Measurements from ENCODE around the gene GPBAR1. TPM values are rescaled to one million over a fixed set of nuclear protein-coding genes. Genes with fewer than 3 reads are reported as not detected.

Gene GPBAR1
- total RNA-seq, 1 donor from 2014 or later = not detected

DNA sequence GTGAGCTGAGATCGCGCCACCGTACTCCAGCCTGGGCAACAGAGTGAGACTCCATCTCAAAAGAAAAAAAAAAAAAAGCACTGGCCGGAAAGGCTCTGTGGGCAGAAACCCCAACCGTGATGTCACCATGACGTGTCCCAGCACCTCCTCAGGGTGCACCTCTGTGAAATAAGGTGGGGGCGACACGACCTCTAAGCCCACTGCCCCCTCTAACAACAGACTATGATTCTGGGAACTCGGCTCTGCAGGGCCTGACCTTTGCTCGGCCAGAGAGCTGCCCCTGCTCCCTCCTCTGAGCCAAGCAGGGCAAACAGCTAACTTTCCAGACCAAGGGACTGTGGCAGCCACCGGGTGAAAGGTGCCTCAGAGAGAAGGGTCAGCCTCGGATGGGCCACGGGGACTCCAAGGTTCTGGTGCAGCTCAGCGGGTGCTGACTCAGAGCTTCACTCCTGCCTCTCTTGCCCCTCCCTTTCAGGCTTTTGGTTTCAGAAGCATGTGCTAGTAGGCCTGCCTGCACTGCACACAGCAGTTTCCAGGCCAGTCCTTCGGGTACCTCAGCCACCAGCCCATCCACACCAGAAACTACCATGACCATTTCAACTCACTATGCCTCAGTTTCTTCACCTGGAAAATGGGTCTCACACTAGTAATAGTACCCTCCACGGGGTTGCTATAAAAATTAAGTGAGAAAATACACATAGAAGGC, 23.4 kb downstream of the GPBAR1 start:
- peak in 1 of 2 donors; percentile 42 for DNase-seq (ENCODE audit: low read depth in 2 of 2)

DNA sequence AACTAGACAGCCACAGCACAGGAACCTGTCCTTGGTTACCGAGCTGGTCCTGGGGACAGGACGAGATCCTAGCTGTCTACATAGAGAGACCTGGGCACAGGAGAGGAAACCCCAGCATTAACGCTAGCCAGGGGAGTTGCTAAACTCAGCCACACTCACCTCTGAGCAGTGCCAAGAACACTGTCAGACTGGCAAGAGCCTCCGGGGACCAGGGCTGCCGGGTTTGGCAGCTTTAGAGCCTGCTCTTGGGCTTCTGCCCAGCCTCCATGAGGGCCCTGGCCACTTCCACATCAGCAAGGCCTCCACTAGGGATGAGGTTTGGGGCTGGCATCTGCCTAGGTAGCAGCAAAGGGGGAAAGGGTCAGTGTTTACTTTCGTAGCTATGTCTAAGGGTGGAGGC, 24.8 kb downstream of the GPBAR1 start:
- DNase-seq (ENCODE audit: low read depth in 2 of 2) = peak in 1 of 2 donors; percentile 29

DNA sequence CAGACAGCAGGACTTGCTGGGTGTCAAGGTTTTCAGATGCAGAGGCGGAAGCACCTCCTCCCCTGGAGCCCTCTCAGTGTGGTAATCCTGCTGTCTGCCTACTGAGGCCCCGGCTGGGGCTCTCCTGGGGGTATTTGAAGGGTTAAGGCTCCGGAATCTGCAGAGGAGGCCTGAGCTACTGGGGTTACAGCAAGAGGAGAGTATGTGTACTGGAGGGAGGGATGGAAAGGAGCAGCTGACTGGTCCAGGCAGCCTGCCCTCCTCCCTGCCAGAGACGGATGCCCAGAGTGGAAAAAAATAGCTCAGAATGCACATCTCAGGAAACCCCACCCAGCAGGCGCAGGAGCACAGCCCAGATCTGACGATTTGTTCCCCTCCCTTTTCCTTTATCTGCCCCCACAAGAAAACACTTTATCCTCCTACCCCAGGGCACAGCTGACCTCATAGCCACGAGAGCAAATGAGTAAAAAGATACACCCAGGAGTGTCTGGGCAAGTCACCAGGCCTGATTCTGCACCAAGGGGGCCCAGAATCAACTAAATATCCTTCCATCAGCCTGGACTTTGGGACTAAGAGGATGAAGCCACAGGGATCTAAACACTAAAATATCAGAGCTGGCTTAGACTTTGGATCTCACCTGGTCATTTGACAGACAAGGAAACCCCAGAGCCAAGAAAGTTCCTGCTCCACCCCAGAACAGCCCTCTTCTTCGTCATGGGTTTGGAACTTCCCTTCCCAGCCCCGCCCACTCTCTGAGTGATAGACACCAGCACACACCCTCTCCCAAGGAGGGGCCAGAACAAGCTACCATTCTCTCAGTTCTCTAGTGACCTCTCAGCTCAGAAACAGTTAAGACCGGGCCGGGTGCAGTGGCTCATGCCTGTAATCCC, 26.0 kb downstream of the GPBAR1 start:
- peak; percentile 86 to 93 for DNase-seq (ENCODE audit: low read depth in 2 of 2)

DNA sequence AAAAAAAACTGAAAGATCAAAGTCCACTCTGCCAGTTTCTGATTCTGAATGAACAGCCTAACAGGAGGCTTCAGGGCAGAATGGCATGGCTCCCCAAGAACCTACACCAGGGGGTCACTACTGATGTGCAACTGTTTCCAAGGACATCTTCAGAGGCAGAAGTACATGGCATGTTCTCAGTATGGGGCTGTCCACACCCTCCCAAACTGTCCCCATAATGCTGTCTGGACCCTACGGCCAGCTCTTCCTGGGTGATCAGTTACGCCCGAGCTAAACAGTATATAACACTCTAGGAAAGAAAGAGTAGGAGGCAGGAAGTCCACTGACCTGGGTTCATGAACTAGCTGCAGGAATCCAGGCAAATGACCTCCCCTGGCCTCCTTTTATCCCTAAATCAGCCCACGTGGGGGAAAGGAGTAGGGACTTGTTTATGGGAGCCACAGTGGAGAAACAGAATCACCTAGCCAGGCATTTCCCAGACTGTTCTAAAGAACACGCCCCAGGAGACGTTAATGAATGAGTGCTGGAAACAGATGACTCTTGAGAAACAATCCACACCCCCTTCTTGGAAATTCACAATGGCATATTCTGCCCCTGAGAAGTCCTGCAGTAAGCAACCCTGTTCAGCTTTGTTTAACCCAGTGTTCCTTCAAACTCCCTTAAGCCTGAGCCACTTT, 29.0 kb downstream of the GPBAR1 start:
- peak in 1 of 2 donors; percentile 58 for DNase-seq (ENCODE audit: low read depth in 2 of 2)

DNA sequence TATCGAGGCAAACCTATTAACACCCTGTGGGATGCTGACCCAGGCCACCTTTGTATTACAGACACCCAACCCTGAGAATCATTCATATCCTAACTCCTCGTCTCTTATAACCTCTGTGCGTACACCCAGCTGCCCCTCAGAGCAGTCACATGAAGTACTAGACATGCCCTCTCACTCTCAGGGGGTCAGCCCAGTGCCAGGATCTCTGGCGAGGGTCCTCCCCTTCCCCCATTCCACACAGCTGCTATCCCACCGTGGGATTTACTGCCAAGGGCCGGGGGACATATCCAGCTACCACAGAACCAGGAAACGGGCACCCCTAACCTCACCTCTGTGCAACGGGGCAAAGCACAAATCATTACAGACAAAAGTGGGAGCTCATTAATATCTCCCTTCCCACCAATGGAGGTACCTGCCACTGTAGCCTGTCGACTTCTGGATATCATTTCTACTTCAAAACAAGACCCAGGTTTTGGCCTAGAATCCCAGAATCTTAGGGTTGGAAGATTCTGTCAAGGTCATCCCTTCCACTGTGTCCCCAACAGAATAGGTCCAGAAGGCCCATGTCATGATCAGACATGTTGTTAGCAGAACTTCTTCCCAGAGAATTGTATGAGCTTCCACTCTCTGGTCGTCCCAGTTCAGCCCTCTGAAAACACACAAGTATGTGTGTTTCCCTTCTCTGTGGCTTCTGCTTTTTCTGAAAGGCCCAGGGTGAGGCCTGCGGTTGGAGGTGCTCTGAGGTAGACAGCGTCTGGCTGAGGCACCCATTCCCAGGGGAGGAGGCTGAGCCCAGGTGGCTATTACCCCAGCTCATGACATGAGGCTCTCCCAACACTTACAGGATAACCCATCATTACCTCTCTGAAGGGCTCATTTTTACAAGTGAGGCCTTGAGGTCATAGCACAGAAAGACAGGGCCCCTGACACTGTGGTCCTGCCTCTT, 29.8 kb downstream of the GPBAR1 start:
- DNase-seq (ENCODE audit: low read depth in 2 of 2) = no peak

DNA sequence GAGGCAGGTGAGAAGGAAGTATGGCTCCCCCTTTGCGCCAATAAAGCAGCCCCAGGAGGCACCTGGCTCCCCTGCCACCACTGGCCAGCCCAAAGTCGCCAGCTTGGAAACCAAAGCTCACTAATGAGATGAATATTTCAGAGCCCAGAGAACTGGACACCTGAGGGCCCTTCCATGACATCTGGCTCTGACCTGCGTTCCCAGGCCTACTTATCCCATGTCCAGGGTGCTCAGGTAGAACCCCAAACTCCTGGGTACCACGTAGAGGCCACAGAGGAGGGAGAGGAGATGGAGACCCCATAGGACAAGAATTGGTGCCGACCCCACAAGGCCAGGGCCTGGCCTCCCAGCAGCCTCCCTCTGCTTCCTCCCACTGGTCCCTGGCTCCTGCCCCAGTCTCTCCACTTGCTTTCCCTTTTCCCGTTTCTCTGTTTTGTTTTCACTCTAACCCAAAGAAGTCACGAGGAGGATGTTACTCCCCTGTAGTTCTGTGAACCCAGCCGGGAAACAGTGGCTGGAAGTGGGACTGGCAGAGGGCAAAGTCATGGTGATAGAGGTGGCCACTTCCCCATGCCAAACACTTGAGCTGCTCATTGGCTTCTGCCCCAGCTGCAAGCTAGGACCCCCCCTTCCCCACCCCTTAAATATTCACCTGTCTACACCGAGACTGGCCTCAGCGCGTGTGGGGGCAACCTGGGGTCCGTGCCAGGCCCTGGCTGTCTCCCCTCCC, 30.7 kb downstream of the GPBAR1 start:
- DNase-seq (ENCODE audit: low read depth in 2 of 2) = peak; percentile 33 to 54

DNA sequence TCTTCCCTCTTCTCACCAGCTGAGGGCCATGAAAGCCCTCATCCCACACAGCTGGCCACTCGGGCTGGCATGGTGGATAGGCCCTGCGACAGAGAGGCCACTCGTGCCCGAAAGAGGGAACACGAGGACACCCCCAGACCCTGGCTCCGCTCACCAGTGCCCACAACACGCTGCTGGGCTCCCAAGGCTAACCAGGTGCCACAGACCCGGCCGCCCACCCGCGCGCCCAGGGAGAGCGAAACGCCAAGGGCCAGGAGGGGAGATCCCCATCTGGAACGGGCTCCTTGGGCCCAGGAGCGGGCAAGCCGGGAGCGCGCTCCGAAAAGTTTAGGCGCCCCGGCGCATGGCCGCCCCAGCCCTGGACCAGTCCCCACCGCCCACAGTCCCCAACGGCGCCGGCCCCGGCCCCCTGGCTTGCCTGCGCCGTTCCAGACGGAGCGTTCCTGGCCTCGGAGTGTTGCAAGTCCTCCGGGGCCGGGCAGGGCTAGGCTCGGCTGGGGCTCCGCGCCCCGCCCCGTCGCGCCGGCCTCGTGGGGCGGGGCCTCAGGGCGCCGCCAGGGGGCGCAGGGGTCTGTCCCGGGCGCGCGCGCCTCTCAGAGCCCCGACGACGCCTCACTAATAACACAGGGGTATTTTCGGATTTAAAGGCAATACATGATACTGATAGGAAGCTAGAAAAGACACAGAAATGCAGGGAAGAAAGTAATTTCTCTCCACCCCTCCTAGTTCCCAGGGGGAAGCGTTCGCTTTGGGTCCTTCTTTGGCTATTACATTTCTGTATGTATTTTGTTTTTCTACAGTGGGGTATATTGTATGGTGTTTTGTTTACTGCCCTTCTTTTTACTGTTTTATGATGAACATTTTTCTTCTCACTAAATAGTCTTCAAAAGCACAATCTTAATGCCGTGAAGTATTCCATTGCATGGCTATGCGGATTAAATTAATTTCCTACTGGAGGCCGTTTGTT, 31.5 kb downstream of the GPBAR1 start, which contains the start of gene TMBIM1:
Gene TMBIM1 (minus strand): TSS at position 456 of the 967 bp plus-strand sequence. CDS start 10,362 bp downstream, outside the sequence.
- peak in 1 of 2 donors; percentile 71 for DNase-seq (ENCODE audit: low read depth in 2 of 2)

DNA sequence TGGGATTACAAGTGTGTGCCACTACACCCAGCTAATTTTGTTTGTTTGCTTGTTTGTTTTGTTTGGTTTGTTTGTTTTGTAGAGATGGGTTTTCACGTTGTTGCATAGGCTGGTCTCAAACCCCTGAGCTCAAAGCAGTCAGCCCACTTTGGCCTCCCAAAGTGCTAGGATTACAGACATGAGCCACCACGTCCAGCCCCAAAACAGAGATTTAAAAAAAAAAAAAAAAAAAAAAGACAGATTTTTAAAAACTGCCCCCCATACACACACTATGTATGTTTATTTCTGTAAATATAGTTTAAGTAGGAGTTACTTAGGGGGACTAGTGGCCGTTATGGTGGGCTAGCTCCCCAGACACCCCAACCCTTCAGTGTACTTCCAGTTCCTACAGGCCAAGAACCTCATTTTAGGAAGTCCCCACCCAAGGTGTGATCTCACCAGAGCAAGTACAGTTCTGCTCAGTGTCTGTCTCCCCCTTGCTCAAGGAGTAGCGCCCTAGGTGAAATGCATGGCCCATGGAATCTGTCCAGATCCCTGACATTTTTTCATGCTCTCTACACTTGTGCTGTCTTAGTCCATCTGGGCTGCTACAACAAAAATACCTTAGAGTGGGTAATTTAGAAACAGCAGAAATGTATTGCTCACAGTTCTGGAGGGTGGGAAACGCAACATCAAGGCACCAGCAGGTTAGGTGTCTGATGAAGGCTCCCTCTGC, 33.1 kb downstream of the GPBAR1 start:
- no peak for DNase-seq (ENCODE audit: low read depth in 2 of 2)

DNA sequence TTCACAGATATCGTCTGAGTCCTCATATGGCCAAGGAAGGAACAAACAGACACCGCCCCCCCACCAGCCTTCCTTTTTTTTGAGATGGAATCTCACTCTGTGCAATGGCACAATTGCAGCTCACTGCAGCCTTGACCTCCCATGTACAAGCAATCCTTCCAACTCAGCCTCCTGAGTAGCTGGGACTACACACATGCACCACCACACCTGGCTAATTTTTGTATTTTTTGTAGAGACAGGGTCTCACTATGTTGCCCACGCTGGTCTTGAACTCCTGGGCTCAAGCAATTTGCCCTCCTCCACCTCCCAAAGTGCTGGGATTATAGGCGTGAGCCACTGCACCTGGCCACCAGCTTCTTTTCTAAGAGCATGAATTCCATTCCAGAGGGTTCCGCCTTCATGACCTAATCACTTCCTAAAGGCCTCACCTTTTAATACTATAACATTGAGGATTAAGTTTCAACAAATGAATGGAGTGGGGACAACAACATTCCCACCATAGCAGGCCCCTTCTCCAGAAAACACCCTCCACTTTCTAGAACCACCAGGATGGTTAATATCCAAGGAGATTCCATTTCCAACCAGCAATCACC, 33.7 kb downstream of the GPBAR1 start:
- no peak for DNase-seq (ENCODE audit: low read depth in 2 of 2)

DNA sequence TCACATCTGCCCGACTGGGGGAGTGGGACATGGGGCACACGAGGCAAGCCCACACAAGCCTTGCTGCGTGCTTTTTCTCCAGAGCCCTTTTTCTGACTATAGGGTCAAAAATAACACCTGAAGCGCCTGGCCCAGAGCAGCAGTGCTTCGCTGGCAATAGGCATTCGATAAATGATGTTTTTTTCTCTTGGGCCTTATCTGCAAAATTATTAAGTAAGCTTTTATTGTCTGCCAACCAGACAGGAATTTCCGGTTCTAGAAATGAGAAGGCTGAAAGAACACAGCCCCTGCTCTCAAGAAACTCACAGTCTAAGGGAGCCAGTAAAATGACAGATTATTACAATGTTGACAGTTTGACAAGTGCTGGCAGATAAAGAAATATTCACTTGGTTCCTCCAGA, 34.2 kb downstream of the GPBAR1 start:
- peak in 1 of 2 donors; percentile 73 for DNase-seq (ENCODE audit: low read depth in 2 of 2)

DNA sequence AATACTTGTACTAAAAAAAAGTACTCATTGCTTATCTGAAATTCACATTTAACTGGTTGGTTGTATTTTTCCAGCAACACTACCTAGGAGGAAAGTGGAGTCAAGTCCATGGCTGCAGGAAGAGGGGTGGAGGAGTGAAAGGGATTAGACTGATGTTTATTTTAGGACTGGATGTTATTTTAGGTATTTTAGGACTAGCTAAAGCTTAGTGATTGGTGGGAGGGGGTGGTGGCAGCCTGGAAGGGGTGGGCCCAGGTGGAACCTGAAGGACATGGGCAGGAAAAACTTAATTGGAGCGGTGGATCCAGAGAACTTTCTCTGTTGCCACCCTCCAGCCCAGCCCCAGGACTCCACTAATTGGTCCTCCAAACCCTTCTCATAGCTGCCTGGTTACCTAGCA, 35.4 kb downstream of the GPBAR1 start:
- no peak for DNase-seq (ENCODE audit: low read depth in 2 of 2)

DNA sequence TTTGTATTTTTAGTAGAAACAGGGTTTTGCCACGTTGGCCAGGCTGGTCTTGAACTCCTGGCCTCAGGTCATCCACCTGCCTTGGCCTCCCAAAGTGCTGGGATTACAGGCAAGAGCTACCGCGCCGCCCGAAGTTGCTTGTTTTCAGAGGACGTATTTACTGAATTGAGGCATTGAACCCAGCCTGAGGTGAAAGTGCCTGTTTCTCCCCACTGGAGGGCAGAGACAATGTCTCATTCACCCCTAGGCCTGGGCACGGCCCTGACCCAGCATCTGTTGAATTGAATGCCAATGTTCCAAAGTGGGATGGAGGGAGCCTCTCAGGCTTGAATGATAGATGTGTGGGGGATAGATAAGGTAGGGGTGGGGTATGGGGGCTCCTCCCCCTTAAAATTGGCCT, 36.0 kb downstream of the GPBAR1 start:
- DNase-seq (ENCODE audit: low read depth in 2 of 2) = no peak

DNA sequence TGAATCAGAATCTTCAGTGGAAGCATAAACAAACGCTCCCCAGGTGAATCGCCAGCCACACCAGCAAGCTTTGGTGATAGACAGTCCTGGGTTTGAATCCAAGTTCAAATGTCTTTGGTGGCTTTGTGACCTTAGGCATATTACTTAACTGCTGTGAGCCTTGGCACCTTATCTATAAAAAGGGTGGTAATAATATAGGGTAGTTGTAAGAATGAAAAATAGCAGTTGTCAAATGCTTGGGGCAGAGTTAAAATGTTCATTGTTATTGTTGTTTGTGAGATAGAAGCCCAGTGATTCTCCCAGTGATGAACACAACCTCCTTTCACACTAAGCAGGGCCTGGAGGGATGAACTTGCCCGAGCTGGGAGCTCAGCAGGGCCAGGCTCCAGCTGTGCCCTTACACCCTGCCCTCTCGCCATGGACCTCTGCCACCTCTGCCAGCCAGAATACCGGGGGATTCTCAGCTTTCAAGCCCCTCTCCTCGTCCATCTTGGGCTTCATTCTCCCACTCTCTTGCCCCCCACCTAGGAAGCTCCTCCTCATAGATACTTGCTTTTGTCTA, 37.6 kb downstream of the GPBAR1 start:
- no peak for DNase-seq (ENCODE audit: low read depth in 2 of 2)

DNA sequence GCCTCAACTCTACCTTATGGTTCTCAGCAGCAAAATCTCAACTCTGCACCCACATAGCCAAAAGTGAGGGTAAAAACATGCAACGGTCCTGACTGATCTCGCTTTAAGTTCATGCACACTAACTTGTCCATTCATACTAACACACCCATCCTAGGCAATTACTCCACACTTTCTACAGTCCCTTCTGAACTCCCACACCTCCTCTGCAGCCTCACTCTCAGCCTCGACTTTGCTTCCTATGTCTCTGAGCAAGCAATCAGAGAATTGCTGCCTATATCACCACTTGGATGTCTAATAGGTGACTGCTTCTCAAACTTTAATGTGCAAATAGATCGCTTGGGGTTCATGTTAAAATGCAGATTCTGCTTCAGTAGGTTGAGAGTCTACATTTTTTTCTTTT, 39.3 kb downstream of the GPBAR1 start:
- no peak for DNase-seq (ENCODE audit: low read depth in 2 of 2)

DNA sequence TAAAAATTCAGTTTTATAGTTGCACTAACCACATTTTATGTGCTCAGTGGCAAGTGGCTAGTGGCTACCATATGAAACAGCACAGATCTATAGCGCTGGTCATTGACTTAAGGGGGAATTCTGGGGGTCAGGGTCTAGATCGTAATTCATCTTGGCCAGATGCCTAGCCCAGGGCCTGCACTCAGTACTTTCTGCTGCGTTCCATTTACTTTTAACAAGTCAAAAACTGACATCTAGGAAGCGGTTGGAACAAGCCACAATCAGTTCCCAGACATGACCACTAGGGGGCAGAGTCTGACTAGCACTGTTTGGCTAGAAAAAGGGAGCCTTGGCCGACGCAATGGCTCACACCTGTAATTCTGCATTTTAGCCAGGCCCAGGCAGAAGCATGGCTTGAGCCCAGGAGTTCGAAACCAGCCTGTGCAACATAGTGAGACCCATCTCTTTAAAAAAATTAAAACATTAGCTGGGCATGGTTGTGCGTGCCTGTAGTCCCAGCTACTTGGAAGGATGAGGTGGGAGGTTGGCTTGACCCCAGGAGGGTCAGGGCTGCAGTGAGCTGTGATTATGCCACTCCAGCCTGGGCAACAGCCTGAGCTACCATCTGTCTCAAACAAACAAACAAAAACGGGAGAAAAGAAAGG, 40.5 kb downstream of the GPBAR1 start:
- DNase-seq (ENCODE audit: low read depth in 2 of 2) = peak; percentile 82 to 87

DNA sequence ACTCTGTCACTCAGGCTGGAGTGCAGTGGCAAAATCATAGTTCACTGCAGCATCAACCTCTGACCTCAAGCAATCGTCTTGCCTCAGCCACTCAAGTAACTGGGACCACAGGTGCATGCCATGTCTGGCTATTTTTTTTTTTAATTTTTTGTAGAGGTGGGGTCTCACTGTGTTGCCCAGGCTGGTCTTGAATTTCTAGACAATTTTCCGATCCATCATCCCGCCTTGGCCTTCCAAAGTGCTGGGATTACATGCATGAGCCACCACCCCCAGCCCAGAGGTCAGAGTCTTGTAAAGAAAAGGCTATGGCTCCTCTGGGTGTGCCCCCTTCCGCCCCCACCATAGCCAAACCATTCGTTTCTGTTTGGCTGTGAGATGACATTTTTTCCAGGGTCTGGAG, 44.6 kb downstream of the GPBAR1 start:
- DNase-seq (ENCODE audit: low read depth in 2 of 2) = no peak

Data from dermis microvascular lymphatic vessel endothelial cell (primary cell).